Neural cell (in vitro differentiated cells): Measurements from ENCODE around the gene NRP1.

Source experiments
- EP300 ChIP-seq: fragments of 450-650 bp; conservative IDR thresholded peaks from 2 replicates; pipeline ENCODE4 v1.6.1; 2014; ENCODE audit warnings: antibody characterized with exemption, mild to moderate bottlenecking, moderate library complexity; ENCODE audit not compliant: poor library complexity, severe bottlenecking
- EZH2 ChIP-seq: fragments of 200-600, 300-800 bp; shearing (Covaris generic), sonication (generic); IDR thresholded peaks from 2 replicates; pipeline ENCODE4 v1.6.1; 2014; ENCODE audit warnings: antibody characterized with exemption, low read length, borderline replicate concordance, mild to moderate bottlenecking; ENCODE audit not compliant: insufficient read depth, poor library complexity, severe bottlenecking
- MXI1 ChIP-seq: fragments of 450-650 bp; conservative IDR thresholded peaks from 2 replicates; pipeline ENCODE4 v1.6.1; 2014; ENCODE audit warnings: antibody characterized with exemption, mild to moderate bottlenecking; ENCODE audit not compliant: poor library complexity, severe bottlenecking
- POLR2AphosphoS5 ChIP-seq: IDR thresholded peaks from 2 replicates; pipeline ENCODE4 v1.6.1; 2012
- TF ChIP-seq, protein P1 (sequence below): fragments of 450-650 bp; IDR thresholded peaks from 2 replicates; pipeline ENCODE4 v1.5.1; 2014; ENCODE audit warnings: antibody characterized with exemption, mild to moderate bottlenecking, moderate library complexity; ENCODE audit not compliant: poor library complexity, severe bottlenecking
- TF ChIP-seq, protein P2 (sequence below): IDR thresholded peaks from 2 replicates; pipeline ENCODE4 v1.6.1; 2012; ENCODE audit warnings: borderline replicate concordance

DNA sequence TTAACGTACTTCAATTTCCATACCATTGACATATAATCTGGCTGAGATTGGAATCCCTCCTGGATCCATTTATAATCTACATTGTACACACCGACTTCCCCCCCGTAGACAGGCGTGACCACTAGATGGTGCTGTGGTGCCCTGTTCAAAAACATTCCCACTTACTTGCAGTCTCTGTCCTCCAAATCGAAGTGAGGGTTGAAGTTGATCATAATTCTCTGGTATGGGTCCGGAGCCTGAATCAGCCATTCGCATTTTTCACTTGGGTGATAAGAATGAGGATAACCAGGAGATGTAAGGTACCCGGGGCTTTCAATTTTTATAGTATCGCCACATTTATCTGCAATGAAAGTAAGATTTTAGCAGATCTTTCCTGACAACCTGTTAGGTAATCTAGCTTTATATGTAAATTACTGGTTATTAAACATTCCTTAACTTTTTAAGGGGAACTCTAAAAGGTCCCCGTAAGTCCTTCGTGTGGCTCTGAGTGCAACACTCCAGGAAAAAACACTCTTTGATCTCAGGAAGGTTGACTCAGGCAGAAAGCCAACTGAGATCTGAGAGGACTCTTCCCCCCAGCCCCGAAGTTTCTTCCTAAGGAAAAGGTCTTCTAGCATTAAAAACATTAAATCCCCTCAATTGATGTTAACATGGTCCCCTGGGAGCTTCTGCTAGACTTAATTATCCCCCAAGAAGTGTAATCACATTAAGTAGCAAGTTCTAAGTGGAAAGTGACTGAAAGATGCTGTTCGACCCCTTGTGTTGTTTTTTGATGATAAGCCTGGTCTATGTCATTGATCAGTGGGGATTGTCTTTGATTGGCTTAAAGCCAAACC, 3.7 kb downstream of the NRP1 start:
- no peak for TF ChIP-seq POLR2AphosphoS5
- TF ChIP-seq EP300: no peak
- TF ChIP-seq, protein P1, sequence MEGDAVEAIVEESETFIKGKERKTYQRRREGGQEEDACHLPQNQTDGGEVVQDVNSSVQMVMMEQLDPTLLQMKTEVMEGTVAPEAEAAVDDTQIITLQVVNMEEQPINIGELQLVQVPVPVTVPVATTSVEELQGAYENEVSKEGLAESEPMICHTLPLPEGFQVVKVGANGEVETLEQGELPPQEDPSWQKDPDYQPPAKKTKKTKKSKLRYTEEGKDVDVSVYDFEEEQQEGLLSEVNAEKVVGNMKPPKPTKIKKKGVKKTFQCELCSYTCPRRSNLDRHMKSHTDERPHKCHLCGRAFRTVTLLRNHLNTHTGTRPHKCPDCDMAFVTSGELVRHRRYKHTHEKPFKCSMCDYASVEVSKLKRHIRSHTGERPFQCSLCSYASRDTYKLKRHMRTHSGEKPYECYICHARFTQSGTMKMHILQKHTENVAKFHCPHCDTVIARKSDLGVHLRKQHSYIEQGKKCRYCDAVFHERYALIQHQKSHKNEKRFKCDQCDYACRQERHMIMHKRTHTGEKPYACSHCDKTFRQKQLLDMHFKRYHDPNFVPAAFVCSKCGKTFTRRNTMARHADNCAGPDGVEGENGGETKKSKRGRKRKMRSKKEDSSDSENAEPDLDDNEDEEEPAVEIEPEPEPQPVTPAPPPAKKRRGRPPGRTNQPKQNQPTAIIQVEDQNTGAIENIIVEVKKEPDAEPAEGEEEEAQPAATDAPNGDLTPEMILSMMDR: peak; percentile 90
- TF ChIP-seq, protein P2, sequence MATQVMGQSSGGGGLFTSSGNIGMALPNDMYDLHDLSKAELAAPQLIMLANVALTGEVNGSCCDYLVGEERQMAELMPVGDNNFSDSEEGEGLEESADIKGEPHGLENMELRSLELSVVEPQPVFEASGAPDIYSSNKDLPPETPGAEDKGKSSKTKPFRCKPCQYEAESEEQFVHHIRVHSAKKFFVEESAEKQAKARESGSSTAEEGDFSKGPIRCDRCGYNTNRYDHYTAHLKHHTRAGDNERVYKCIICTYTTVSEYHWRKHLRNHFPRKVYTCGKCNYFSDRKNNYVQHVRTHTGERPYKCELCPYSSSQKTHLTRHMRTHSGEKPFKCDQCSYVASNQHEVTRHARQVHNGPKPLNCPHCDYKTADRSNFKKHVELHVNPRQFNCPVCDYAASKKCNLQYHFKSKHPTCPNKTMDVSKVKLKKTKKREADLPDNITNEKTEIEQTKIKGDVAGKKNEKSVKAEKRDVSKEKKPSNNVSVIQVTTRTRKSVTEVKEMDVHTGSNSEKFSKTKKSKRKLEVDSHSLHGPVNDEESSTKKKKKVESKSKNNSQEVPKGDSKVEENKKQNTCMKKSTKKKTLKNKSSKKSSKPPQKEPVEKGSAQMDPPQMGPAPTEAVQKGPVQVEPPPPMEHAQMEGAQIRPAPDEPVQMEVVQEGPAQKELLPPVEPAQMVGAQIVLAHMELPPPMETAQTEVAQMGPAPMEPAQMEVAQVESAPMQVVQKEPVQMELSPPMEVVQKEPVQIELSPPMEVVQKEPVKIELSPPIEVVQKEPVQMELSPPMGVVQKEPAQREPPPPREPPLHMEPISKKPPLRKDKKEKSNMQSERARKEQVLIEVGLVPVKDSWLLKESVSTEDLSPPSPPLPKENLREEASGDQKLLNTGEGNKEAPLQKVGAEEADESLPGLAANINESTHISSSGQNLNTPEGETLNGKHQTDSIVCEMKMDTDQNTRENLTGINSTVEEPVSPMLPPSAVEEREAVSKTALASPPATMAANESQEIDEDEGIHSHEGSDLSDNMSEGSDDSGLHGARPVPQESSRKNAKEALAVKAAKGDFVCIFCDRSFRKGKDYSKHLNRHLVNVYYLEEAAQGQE: peak; percentile 19
- TF ChIP-seq MXI1: no peak
- TF ChIP-seq EZH2: no peak
